CD4-positive, alpha-beta T cell treated with Interferon gamma for 1 hour (primary cell): Measurements from ENCODE around the gene CRTC1.

Experiments
- DNase-seq: peaks from one replicate; pipeline ENCODE4 v3.0.0-alpha.2; 2020

Gene CRTC1

DNA sequence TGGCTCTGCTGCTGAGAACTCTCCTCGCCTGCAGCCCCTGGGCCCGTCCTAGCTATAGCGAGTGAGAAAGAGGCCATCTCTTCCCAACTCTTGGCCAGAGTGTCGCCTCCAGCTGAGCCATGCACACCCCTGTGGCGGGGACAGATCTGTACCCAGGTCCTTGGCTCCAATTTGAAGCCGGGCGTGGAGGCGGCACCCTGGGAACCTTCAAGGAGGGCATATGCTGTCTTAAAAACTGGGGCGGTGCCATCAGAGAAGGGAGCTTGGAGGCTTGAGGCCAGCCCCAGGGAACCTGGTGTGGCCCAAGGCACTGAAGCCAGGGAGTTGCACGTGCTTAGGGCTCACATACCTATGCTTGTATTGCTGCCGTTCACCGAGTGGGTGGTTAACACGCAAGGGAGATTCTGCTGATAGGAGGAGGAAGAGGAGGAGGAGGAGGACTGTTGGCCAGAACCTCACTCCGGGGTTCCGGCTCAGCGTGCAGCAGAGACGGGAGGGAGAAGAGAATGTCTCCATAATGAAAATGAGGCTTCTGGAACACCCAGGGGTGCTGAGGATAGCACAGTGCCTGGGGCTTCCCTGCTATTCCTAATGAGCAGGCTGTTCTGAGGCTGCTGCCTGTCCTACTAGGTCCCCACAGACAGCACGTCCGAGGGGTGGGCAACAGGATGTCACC, 67.0 kb downstream of the CRTC1 start:
- DNase-seq = no peak

DNA sequence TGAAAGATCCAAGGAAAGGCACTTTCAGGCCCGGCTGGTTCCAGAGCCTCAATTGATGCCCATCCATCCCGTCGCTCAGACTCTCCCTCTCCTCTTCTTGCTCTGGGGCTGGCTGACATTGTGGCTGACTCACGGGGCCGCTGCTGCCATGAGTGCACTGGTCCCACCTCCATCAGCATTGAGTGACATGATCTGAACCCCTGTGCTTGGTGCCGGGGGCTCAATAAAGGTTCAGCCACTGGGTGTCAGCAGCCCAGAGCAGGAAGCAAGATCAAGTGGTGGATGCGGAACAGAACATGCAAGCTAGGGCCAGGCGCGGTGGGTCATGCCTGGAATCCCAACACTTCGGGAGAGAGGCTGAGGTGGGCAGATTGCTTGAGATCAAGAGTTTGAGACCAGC, 68.1 kb downstream of the CRTC1 start:
- no peak for DNase-seq

GRCh38 chr19:18754501-18754900, 71.0 kb downstream of the CRTC1 start:
- no peak for DNase-seq

- no peak for DNase-seq
Observed at GRCh38 chr19:18756896-18757295, 73.4 kb downstream of the CRTC1 start.

GRCh38 chr19:18759304-18759994, 76.0 kb downstream of the CRTC1 start:
- DNase-seq = no peak

- DNase-seq = no peak
Observed at GRCh38 chr19:18759995-18760426, 76.5 kb downstream of the CRTC1 start.

DNA sequence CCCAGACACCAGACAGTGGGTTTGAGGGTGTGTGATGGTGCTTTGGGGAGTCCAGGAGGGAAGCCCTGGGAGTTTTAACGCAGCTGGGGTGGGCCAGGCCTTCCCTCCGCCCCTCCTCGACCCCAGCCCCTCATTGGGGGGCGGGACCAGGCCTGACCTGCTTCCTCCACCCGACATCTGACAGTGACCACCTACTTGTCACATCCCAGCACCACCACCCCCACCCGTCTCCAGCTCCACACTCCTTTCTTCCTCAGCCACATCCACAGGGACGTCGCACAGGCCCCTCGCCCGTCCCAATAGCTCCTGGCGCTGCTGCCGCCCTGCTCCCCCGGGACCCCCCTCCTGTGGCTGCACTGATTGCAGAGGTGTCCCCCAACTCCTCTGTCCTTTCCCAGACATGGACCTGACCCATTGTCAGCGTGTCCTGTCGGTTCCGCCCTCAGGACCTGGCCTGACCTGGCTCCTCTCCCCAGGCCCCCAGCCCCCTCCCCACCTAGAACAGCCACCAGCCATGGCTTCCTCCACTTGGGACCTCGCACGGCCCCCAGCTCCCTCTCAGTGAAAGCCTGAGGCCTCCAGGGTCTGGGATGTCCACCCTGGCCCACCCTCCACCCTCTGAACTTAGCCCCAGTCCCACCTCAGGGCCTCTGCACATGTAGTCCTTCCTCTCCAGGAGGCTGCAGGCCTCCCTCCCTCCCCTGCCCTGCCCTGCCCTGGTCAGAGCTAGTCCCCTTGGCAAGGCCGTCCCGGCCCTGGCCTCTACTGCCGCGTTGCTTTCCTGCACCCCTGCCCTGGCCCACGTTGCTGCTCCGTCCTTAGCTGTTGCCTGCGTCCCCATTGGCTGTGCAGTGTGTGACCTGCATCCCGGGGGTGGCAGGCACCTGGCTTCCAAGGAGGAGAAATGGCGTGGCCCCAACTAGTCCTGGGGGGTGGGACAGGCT, 77.2 kb downstream of the CRTC1 start:
- no peak for DNase-seq

- DNase-seq = no peak
Observed at GRCh38 chr19:18761531-18762110, 78.1 kb downstream of the CRTC1 start.

DNA sequence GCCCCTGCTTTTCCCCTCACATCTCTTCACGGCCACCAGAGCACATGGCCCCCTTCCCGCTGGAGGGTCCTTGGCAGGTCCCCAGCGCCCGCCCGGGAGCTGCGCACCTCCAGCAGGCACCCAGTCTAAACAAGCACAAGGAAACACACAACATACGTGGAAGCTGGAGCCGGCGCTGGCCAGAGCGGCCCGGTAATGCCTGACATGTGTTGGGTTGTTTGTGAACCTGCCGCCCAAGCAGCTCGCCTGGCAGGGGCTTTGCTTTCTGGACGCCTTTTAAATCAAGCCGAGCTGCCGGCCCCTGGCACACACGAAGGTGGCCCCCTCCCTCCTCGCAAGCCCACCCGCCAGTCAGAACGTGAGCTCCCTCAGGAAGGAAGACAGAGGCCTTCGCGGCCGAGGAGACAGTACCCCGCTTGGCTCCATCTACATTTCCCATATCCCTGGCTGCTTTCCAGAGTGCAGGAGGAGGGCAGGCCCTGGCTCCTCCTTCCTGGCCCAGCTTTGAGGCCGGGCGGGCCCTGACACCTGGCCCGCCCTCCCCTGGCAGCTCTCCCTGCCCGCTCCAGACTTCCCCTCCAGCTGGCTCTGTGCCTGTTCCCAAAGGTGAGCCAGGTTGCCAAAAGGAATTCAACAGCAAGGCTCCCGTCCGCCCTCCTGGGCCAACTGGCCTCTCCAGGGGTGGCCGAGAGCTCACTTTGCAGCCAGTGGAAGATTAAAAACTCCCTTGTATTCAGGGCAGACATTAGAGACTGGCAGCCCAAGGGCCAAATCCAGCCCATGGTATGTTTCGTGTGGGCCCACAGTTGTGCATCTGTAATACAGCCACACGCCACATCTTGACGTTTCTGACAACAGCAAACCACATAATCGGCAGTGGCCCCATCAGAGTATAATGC, 78.9 kb downstream of the CRTC1 start:
- DNase-seq = no peak

DNA sequence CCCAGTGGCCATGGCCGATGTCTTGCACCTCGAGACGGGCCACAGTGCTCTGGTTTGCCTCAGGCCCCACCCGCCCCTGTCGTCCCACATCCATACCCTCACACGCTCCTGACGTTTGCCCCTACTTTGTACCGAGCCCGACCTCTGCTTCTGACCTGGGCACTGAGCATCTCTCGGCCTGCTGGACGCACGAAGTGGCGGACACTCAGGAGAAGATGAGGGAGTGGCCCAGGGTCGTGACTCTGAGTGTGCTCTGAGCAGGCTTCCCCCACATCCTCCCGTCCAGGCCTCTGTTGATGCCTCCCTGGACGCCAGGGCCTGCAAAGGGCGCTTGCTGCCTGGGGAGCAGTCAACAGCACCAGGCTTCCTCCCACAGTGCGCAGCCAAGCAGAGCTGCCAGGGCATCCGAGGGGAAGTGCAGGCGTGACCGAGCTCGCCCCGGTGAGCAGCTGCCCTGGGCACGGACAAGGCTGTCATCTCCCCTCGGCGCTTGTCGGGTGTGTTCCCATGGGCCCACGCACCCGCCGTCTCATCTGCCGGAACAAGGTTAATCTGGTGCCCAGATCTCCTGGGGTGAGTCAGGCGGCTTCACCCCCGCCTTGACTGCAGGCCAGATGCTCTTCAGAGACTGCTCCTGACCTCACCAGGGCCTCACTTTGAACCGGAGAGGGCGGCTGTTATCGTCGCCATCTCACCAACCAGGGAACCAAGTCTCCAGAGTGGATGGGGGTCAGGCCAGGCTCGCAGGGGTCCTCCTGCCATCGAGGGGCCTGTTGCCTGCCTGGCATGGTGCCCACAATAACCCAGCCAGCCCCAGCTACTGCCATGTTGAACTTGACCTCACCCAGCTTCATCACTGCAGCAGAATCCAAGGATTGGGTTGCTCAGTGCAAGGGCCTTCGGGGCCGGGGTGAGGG, 80.5 kb downstream of the CRTC1 start:
- DNase-seq = no peak

- DNase-seq = no peak
Observed at GRCh38 chr19:18764591-18765051, 81.1 kb downstream of the CRTC1 start.

- DNase-seq = no peak
Observed at GRCh38 chr19:18765224-18765623, 81.7 kb downstream of the CRTC1 start.

- no peak for DNase-seq
Observed at GRCh38 chr19:18768046-18768771, 84.7 kb downstream of the CRTC1 start.

DNA sequence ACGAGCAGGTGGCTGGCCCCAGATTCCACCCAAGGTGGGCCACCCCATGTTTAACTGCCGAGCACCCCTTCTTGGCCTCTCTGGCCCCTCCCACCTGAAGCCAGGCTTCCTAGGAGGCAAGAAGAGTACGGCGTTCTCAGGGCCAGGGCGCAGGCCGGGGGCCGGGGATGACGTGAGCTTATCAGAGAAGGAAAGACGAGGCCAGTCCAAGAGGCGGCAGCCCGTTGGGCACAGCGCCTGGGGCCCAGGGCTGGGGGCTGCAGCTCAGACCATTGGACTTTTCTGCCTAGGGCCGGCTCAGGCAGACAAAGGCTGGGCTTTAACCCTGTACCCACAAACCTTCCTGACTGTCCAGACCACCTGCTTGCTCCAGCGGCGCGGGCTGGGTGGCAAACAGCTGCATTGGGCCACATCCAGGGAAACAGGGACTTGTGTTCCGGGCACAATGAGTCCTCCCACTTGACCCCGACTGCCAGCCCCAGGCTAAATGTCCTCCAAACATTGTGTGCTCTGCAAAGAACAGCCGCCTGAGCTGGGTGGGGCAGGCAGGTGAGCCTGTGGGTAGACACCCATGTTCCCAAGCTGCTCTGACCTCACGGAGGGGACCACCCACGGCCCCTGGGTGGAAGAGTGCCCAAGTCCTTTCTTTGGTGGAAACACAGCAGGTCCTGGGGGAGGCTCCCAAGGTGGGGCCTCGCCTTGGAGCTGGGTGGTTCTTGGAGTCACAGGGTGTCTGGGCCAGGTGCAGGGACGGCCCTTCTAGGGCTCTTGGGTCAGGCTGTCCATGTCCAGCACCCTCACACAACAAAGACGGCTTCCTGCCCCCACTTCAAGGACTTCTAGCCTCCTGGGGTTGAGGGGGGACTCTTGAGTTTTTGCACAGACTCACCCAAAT, 85.8 kb downstream of the CRTC1 start:
- no peak for DNase-seq

DNA sequence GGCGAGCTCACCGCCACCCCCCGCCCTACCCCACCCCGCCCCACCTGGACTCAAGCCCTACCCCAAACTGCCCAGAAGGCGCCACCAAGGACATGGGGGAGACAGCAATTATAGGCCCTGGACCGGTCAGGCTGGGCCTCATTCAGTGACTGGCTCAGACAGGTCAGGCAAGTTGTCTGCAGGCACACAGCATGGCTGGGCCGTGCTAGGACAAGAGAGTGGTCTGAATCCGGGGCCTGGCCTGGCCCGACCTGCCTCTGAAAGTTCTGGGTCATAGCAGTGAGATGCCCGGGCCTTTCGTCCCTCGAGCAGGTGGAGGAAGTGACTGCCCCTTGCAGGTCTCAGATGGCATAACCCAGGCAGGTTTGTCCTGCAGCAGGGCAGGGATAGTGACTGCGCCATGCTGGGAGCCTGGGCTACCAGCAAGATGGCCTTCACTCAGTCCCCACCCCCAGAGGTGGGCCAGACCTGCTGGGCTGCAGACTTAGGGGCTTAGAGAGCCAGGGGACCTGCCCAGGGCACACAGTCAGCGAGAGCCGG, 86.6 kb downstream of the CRTC1 start:
- DNase-seq = no peak

GRCh38 chr19:18770663-18771327, 87.3 kb downstream of the CRTC1 start:
- no peak for DNase-seq

GRCh38 chr19:18771328-18772242, 88.1 kb downstream of the CRTC1 start:
- no peak for DNase-seq
